Fibroblast of skin of abdomen (primary cell): Measurements from ENCODE around the gene ZNF174.

Source experiments
- DNase-seq: peaks from one replicate; pipeline ENCODE4 v3.0.0-alpha.2; 2013

Gene ZNF174

DNA sequence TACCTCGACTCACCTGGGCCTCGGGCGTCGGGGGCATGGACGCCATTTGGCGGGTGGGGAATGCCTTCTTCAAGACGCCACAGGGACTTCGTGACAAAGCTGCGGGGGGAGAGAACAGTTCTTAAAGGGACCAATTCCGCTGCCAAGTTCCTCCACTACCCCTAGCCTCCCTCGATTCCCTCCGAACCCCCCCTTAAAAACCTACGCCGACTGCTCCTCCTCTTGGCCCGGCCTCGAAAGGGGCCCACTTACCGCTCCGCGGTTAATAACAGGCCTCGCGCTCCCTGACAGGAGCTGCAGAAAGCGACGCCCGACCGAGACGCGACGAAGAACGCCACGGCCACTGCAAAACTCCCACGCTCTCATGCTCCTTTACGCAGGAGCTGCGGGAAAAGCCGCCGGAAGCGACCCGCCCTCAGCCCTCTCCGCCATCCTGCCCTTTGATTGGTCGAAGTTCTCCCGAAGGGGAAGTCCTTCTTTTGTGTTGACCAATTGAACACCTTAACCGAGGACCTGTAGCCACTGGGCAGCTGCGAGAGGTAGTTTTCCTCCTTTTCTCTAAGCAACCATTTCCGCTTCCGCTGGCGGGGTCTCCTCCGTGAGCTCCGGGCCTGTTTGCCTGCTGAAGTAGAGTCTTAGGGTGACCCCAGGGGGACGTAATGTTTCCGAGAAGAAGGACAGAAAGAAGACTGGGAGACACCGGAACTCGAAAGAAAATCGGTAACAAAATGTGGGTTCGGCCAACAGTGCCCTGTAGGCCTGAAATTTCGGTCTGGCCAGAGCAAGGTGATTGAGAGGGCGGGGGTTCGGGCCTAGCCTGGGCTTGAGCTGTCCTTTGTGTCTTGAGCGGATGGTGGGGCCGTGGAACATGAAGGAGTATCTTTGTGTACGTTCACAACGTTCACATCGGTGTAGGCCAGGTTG lies 42.4 kb downstream of the ZNF174 start, which contains the start of the genes NAA60 and ZNF597:
Gene NAA60 (plus strand): TSS at position 573 of the 924 bp plus-strand sequence. CDS start 32,548 bp downstream, outside the sequence.
Gene ZNF597 (minus strand): TSS at position 397 of the 924 bp plus-strand sequence. CDS start 351 bp downstream, at position 46.
- DNase-seq = peak; percentile 94

DNA sequence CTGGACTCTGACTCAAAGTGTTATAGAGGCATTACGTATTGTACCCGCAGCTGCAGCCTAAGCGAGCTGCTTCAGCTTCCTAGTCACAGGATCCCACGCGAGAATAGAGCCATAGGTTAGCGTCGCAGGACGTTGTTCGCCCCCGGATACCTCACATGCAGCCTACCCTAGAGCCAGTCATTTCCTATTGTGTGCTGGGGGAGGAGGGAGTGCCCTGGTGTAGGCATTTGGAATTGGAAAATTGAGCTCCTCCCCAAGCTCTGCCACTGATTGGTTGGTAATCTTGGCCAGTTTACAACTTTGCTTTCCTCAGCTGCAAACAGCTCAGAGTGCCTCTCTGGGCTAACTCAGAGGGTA lies 43.0 kb downstream of the ZNF174 start:
- DNase-seq = peak; percentile 58

DNA sequence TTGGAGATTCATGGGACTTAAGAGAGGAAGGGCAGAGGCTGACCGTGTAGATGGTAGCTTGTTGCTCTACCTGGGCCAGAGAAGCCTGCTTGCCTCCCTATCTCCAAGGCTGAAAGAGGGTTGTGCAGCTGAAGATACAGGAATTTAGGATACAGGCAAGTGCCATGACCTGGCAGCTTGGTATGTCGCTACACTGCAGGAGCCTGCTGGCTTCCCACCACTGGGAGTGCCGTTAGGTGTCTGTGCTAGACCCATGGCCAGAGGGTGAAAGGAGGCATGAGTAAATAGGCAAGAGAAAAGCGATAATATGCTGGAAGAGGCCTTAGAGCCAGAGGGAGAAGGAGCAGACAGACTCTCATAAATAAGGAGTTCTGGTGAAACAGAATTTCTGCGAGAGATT lies 53.1 kb downstream of the ZNF174 start:
- DNase-seq = no peak

DNA sequence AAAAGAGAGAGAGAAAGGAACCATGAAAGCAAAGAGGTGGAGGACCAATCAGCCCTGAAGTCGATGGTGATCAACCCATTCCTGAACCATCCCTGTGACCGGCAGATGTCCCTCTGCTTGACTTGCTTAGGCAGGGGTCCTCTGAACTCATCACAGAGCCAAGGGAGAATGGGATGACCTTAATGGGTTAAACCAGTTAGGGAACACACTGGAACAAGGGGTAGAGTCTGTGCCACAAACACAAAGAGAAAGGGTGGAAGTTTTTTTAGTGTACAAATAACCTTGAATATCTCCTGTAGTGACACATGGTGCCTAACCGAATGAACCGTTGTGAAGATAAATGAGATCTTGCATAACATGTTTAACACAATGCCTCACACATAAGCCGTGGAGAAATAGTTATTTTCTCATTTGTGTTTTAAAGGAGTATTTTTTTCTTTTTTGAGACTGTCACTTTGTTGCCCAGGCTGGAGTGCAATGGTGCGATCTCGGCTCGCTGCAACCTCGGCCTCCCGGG lies 53.7 kb downstream of the ZNF174 start:
- no peak for DNase-seq

DNA sequence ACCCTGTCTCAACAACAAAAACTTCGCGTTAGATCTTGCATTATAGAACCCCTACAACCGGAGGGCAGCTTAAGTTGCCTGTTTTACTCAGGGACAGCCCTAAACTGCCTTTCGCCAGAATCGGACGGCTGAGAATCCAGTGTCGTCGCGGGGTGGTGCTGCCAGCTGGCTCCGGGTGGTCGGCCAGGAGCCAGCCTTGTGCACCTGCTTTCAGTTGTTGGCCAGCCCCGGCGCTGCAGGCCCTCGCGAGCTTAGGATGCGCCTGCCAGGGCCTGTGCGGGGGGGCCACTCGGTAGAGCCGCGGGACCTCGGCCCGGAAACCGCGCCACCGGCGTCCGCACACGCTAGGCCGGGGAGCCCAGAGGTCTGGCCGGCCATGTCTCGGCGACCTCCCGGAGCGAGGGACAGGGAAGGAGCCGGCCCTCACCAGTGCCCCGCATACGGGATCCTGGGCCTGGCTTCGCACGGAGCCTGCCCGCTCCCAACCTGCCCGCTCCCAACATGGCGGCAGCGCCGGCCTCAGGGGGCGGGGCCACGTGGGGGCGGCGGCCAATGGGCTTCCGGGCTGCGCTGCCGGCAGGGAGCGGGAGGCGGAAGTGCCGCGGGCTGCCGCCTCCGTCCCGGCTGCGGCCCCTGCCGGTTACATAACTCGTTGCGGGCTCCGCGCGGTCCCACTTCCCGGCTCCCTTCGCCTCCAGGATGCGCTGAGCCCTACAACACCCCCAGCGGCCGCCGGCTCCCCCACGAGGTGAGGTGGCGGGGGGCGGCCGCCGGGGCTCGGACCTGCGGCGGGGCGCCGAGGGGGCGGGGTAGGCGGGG lies 56.6 kb downstream of the ZNF174 start:
- peak; percentile 91 for DNase-seq

DNA sequence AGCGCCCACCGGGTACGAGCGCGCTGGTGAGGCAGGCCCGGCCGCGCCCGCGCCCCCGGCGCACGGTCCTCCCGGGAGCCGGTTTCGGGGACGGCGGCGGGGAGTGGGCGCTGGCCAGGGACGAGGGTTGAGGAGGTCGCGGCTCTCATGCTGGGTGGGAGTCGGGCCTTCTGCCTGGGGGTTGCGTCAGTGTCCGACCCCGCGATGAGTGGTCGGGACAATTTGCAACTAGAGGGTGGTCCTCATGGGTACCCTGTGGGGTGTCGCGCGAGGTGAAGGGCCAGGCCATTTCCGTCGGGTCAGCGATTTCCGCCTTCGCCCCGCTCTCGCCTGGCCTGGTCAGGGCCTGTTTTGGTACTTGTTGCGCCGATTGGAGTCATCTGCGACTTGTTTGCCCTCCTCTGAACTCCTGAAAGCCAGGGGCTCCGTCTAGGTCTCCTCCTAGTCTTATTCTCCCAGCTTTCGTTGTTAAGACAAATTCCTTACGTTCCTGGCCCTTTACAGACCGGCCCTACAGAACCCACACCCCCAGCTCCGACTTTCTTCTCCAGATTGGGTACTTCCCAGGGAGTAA lies 57.4 kb downstream of the ZNF174 start:
- DNase-seq = peak; percentile 62

DNA sequence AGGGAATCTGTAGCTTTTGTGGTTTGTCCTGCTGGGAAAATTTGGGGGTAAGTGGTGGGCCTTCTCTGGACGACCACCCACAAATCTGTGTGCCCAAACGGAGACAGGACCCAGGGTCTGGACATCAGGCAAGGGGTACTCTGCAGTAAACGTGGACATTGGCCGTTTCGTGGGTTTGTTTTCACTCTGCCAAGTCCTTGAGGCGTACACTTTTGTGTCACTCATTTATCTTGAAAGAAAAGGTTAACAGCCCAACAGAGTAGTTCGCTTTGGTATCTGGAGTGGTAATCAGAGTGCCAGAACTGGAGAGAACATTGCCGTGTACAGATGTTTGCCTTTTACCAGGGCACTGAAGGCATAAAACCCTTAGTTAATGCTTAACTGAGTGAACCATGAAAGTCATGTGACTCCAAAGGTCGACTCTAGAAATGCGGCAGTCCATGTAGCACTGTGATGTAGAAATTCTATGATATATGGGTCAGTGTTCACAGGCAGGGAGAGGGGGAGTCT lies 57.9 kb downstream of the ZNF174 start:
- DNase-seq = no peak
